ENCODE measurements around the gene TCHHL1.

TCHHL1 gene

DNA sequence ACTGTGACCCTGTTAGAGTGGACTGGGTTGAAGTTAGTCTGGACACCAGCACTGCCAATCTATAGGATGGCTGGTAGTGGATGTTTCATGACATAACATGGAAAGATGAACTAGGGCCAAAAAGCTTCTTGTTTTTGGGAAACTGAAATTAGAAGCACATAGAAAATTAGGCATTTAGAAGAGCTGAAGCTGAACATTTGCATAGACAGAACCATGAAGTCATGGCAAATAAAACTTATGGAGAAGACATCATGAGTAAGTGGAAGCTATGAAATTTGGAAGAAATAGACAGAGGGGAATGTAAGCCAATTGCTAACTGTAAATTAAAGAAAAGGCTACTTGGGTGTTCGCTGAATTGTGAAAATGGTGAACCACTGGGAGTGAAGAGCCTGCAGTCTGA lies 49.4 kb downstream of the TCHHL1 start:
- no peak for ATAC-seq (ENCODE audit: low read depth)
- Mint-ChIP-seq H3K36me3 (no peaks in the 10 kb centered on the region), H3K4me1 (peaks cover 23% of the 10 kb centered on the region), H3K4me3 (no peak overlapping the region), H3K27me3 (no peaks in the 10 kb centered on the region), H3K27ac (no peak overlapping the region), H3K9me3 (no peaks in the 10 kb centered on the region)
- DNase-seq (ENCODE audit: low spot score in 2 of 2): no peak

DNA sequence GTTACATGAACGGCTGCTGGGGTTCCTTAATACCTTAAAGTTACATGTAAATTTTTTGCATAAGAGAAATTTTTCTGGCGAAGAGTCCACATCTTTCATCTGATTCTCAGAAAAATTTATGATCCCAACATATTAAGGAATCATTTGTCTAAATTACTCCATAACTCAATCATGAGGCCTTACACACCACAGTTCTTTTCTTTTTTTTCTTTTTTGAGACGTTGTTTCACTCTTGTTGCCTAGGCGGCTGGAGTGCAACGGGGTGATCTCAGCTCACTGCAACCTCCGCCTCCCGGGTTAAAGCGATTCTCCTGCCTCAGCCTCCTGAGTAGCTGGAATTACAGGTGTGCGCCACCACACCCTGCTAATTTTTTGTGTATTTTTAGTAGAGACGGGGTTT lies 50.0 kb downstream of the TCHHL1 start:
- ATAC-seq (ENCODE audit: low read depth) (no peak), DNase-seq (ENCODE audit: low spot score in 2 of 2) (no peak)
- no peak overlapping the region for H3K4me3 Mint-ChIP-seq
- peaks cover 23% of the 10 kb centered on the region for H3K4me1 Mint-ChIP-seq
- no peaks in the 10 kb centered on the region for H3K9me3 Mint-ChIP-seq
- H3K27ac Mint-ChIP-seq: no peak overlapping the region
- no peaks in the 10 kb centered on the region for H3K27me3 Mint-ChIP-seq
- H3K36me3 Mint-ChIP-seq: no peaks in the 10 kb centered on the region

DNA sequence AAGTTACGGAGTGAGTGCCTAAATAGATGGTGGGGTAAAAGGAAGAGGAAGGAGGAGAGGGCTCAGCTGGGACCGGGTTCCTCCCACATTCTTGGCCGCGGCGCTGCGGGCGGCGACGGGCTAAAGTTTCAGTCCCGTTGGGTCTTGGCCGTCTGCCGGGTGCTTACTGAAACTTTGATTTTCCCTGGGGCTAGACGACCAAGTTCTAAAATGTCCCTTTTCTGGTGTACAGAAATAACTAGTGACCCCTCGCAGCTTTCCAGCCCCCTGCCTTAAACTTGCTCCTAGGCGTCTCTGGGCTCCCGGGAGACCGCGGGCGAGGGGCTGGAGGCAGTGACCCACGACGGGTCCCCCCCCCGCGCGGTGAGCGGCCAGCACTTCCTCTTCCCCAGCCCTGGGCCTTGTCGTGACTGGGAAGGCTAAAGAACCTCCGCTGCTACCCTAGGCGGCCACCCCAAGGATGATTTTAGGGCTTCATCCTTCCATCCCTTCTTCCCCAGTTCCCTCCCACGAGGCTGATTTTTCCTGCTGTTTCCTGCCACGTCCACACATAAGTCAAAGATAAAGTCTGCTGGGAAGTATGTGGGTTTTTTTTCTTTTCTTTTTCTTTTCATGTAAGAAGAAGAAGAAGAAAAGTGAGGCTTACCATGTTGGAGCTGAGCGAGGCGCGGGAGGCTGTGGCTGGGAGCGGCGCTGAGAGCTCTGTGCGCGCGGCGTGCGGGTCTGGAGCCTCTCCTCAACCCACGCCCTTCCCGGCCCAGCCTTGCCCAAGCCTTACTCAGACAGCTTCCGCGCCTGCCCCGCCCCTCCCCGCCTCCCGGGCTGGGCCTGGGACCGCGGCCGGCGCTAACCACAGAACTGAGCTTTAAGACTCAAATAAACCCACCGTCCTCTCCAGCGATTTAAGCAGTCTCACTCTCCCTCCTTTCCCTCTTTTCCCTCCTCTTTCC lies 52.3 kb downstream of the TCHHL1 start, which contains the start of gene S100A11:
Gene S100A11, minus strand, starts transcription at position 738 of the 950 bp plus-strand sequence. Its CDS starts 89 bp downstream, at position 649.
- Mint-ChIP-seq H3K27ac (peak within 1 kb of the TSS; percentile 66), H3K4me1 (peaks cover 23% of the 10 kb centered on the region), H3K27me3 (no peaks in the 10 kb centered on the region)

DNA sequence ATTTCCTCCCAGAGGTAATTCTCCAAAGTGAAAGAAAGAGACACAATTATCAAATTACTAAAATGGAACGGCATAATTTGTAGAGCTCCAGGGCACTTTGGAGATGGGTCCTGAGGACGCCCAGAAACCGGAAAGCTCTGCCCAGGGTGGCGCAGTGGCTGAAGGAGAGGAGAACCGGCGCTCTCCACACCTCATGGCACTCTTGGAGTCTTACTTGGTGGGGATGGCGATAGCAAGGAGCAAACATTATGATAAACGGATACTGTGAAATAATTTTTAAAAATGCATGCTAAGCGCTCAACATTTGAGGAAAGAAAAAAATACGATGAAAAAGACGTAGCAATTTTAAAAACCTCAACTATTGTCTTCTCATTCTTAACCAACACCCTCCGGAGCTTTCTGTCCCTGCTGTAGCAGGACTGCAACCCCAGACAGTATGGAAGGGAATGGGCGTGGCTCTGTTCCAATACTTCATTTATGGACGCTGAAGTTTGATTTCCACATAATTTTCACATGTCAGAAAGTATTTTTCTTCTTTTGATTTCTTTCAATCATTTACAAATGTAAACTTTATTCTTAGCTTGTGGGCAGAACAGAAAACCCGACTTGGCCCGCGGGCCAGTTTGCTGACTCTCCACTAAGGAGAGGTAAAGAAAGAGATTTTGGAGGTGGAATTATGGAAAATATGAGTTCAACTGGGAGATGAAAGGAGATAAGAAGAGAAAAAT lies 53.2 kb downstream of the TCHHL1 start:
- DNase-seq (ENCODE audit: low spot score in 2 of 2) (no peak), ATAC-seq (ENCODE audit: low read depth) (no peak)
- peaks cover 23% of the 10 kb centered on the region for H3K4me1 Mint-ChIP-seq
- peaks cover 4% of the 10 kb centered on the region for H3K36me3 Mint-ChIP-seq
- H3K9me3 Mint-ChIP-seq: no peaks in the 10 kb centered on the region
- H3K27ac Mint-ChIP-seq: peak overlapping the region; percentile 66
- no peaks in the 10 kb centered on the region for H3K27me3 Mint-ChIP-seq
- H3K4me3 Mint-ChIP-seq: peak overlapping the region; percentile 90

More for the DNA sequence above, 52.3 kb downstream of the TCHHL1 start, which contains the start of gene S100A11:
- ATAC-seq (ENCODE audit: low read depth) (peak; percentile 68), DNase-seq (ENCODE audit: low spot score in 2 of 2) (peak in 1 of 2 donors; percentile 31)
- Mint-ChIP-seq H3K9me3 (no peaks in the 10 kb centered on the region), H3K36me3 (peaks cover 3% of the 10 kb centered on the region), H3K4me3 (peak within 1 kb of the TSS; percentile 90)

DNA sequence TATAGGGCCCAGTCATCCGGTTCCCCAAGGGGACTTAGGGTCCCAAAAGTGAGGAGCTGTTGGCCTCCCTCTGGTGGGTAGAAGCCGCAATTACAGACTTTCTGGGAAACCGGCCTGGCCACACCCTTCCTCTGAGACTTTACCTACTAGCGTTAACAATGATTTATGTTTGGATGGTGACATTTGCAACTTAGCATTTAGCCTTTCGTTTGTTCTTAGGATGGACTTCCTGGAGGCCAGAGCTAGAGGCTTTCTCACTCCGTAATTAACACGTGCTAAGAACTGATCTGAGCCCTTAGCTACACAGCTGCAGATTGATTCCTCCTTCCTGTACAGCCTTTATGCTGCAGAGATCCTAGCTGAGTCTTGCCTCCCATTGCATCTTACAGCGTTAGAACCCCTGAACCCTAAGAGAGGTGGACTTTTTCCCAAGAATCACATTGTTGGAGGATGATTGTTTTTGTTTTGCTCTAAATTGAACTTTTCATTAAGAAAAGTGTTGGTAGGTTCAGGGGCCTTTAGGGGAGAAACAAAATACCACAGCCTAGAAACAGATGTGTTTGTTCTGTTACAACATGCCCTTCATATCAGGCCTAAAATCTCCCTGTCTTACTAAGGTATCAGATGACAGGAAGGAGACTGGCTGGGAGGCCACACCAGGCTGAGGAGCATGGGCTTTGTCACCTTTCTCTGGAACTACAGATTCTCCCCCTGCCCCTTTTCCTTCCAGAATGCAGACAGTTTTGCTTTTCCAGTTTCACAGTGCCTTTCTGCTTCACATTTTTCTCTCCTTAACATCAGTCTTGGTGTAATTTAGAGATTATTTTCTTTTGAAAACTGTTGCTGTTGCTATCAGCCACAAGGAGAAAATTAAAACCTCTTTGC lies 54.0 kb downstream of the TCHHL1 start:
- Mint-ChIP-seq H3K27me3 (no peaks in the 10 kb centered on the region), H3K27ac (peak overlapping the region; percentile 66), H3K9me3 (no peaks in the 10 kb centered on the region), H3K36me3 (peaks cover 6% of the 10 kb centered on the region), H3K4me1 (peaks cover 23% of the 10 kb centered on the region), H3K4me3 (peak overlapping the region; percentile 90)
- peak; percentile 43 to 49 for DNase-seq (ENCODE audit: low spot score in 2 of 2)
- peak; percentile 52 for ATAC-seq (ENCODE audit: low read depth)

DNA sequence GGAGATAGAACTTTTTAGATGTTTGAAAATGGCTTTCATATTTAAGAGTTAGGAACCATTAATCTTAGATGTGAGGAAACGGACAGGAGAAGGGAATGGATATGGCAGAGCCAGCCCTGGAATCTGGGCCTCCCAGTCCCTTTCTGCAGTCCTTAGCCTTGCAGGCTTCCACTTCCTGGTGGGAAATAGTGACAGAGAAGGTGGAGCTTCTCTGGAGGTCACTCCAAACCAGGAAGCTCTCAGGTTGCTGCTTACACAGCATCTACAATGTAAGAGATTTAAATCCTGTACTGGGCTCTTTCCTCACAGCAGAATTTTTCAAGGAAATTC lies 54.6 kb downstream of the TCHHL1 start:
- H3K27me3 Mint-ChIP-seq: no peaks in the 10 kb centered on the region
- no peaks in the 10 kb centered on the region for H3K9me3 Mint-ChIP-seq
- peaks cover 6% of the 10 kb centered on the region for H3K36me3 Mint-ChIP-seq
- H3K4me3 Mint-ChIP-seq: no peak overlapping the region
- no peak overlapping the region for H3K27ac Mint-ChIP-seq
- no peak for DNase-seq (ENCODE audit: low spot score in 2 of 2)
- H3K4me1 Mint-ChIP-seq: peaks cover 23% of the 10 kb centered on the region
- ATAC-seq (ENCODE audit: low read depth): no peak
